Renal cortex interstitium (tissue), 11 donors: ENCODE data around the gene TXN. TPM values are rescaled to one million over a fixed set of nuclear protein-coding genes. Genes with fewer than 3 reads are reported as not detected.
"Not testable (repeated sequence)": the region's sequence is repeated elsewhere in the genome, so short reads cannot be mapped to it uniquely, and the experiment has no call there.

Experiments
- DNase-seq, 11 donors: peaks; one replicate each; pipeline ENCODE4 v3.0.0-alpha.2; 2013; ENCODE audit warnings: low read depth in 9 of 11, low spot score in 4 of 11; ENCODE audit errors: extremely low read depth in 1 of 11
- polyA plus RNA-seq, 3 donors: library from polyadenylated mRNA; unstranded; fragments of 120-200 nt; gene quantifications; one replicate each; pipeline ENCODE4 v1.2.1, GENCODE V29; 2013; ENCODE audit not compliant: insufficient read length in 3 of 3

Gene TXN
- polyA plus RNA-seq, 3 donors, result 208 to 240 (median 208) TPM

- DNase-seq, result no peak
These were observed 14.1 kb upstream of the TXN start for GRCh38 chr9:110270211-110270995.

GRCh38 chr9:110266795-110267194, 10.5 kb upstream of the TXN start:
- no peak for DNase-seq

- no peak for DNase-seq
These were observed 5.3 kb upstream of the TXN start for GRCh38 chr9:110261632-110262031.

GRCh38 chr9:110260911-110261310, 4.6 kb upstream of the TXN start:
- no peak for DNase-seq

GRCh38 chr9:110259566-110259965, 3.3 kb upstream of the TXN start:
- no peak for DNase-seq

- no peak for DNase-seq
These were observed 2.4 kb upstream of the TXN start for GRCh38 chr9:110258690-110259091.

GRCh38 chr9:110257956-110258355, 1.6 kb upstream of the TXN start:
- no peak for DNase-seq

- DNase-seq, result no peak
These were observed 962 bp upstream of the TXN start for GRCh38 chr9:110257097-110257841.

- peak in 8 of 11 donors; percentile 15 to 49 (median 32) for DNase-seq
These were observed 586 bp downstream of the TXN start for GRCh38 chr9:110255463-110256379.

GRCh38 chr9:110255034-110255462, 1.3 kb downstream of the TXN start:
- peak in 4 of 11 donors; percentile 1 to 25 (median 18) for DNase-seq

GRCh38 chr9:110254500-110254899, 1.8 kb downstream of the TXN start:
- DNase-seq, result no peak

GRCh38 chr9:110252509-110253139, 3.7 kb downstream of the TXN start:
- DNase-seq, result no peak

- not testable (repeated sequence) for DNase-seq
These were observed 4.5 kb downstream of the TXN start for GRCh38 chr9:110251770-110252169.

- no peak for DNase-seq
These were observed 5.1 kb downstream of the TXN start for GRCh38 chr9:110251212-110251611.

GRCh38 chr9:110249603-110250002, 6.7 kb downstream of the TXN start:
- no peak for DNase-seq

- DNase-seq, result no peak
These were observed 7.9 kb downstream of the TXN start for GRCh38 chr9:110248361-110248760.

- no peak for DNase-seq
These were observed 10.1 kb downstream of the TXN start for GRCh38 chr9:110246214-110246613.

GRCh38 chr9:110244616-110245015, 11.7 kb downstream of the TXN start:
- DNase-seq, result no peak

- no peak for DNase-seq
These were observed 14.4 kb downstream of the TXN start for GRCh38 chr9:110241858-110242321.
